OCI-LY3 (cell line): ENCODE data around the gene YIPF4.
"Not testable (repeated sequence)": the region's sequence is repeated elsewhere in the genome, so short reads cannot be mapped to it uniquely, and the experiment has no call there.

Experiments
- H2AFZ ChIP-seq: fragments of 200-600, 300-600 bp; shearing (Covaris generic); 2 replicates; pipeline ENCODE4 v1.6.0; 2014; ENCODE audit warnings: antibody characterized with exemption, low read depth, low read length
- H3K27ac ChIP-seq: fragments of 200-600, 300-600 bp; sonication (generic); 2 replicates; pipeline ENCODE4 v1.5.1; 2014; ENCODE audit warnings: mild to moderate bottlenecking, low read length, moderate library complexity, mixed read lengths
- H3K27me3 ChIP-seq: fragments of 200-600, 300-600 bp; sonication (generic); 2 replicates; pipeline ENCODE4 v1.6.1; 2014; ENCODE audit warnings: low read depth, low read length, mixed read lengths
- H3K36me3 ChIP-seq: fragments of 200-600, 300-600 bp; sonication (generic); replicated peaks from 2 replicates; pipeline ENCODE3; 2014; ENCODE audit warnings: low read depth, low read length, mixed read lengths
- H3K4me1 ChIP-seq: fragments of 300-600, 200-600 bp; sonication (generic); 2 replicates; pipeline ENCODE4 v1.6.1; 2014; ENCODE audit warnings: low read length, mixed read lengths
- H3K4me2 ChIP-seq: fragments of 200-600, 300-600 bp; sonication (generic); 2 replicates; pipeline ENCODE4 v1.6.1; 2014; ENCODE audit warnings: low read length, mixed read lengths
- H3K4me3 ChIP-seq: fragments of 300-600, 200-600 bp; sonication (generic); 2 replicates; pipeline ENCODE4 v1.5.1; 2014; ENCODE audit warnings: antibody characterized with exemption, mild to moderate bottlenecking, low read length, moderate library complexity
- H3K79me2 ChIP-seq: fragments of 300-600, 200-600 bp; shearing (Covaris generic); 2 replicates; pipeline ENCODE4 v1.6.1; 2014; ENCODE audit warnings: mild to moderate bottlenecking, low read length, mixed read lengths
- H3K9ac ChIP-seq: fragments of 300-600, 200-600 bp; shearing (Covaris generic); 2 replicates; pipeline ENCODE4 v1.6.0; 2014; ENCODE audit warnings: mild to moderate bottlenecking, low read length, moderate library complexity
- H3K9me3 ChIP-seq: fragments of 200-600, 300-600 bp; shearing (Covaris generic); 2 replicates; pipeline ENCODE4 v1.6.1; 2014; ENCODE audit warnings: low read length, mixed read lengths; ENCODE audit not compliant: insufficient read depth
- H4K20me1 ChIP-seq: fragments of 200-600, 300-600 bp; sonication (generic); 2 replicates; pipeline ENCODE4 v1.6.1; 2016; ENCODE audit warnings: low read length, mixed read lengths; ENCODE audit not compliant: insufficient read depth
- CTCF ChIP-seq: fragments of 200-600, 300-600 bp; sonication (generic); IDR thresholded peaks from 2 replicates; pipeline ENCODE4 v1.5.1; 2014; ENCODE audit warnings: antibody characterized with exemption, low read length, low read depth
- EZH2phosphoT487 ChIP-seq: fragments of 200-600 bp; shearing (Covaris generic); IDR thresholded peaks from 2 replicates; pipeline ENCODE4 v1.6.1; 2018; ENCODE audit warnings: antibody characterized with exemption, mixed run types, low read depth

The YIPF4 gene

GRCh38 chr2:32271063-32271462 is 6.6 kb upstream of the YIPF4 start:
- no peak for TF ChIP-seq EZH2phosphoT487
- TF ChIP-seq CTCF, result no peak

GRCh38 chr2:32272279-32272678 is 5.4 kb upstream of the YIPF4 start:
- Histone ChIP-seq H3K36me3 (no peaks in the 10 kb centered on the region), H3K9me3 (no peaks in the 10 kb centered on the region), H3K4me1 (peaks cover 4% of the 10 kb centered on the region), H3K27ac (no peak overlapping the region), H3K9ac (no peak overlapping the region), H3K4me3 (no peak overlapping the region), H3K79me2 (no peaks in the 10 kb centered on the region), H3K4me2 (no peak overlapping the region), H4K20me1 (no peaks in the 10 kb centered on the region), H2AFZ (no peak overlapping the region), H3K27me3 (no peaks in the 10 kb centered on the region)
- TF ChIP-seq CTCF (no peak), EZH2phosphoT487 (no peak)

More at GRCh38 chr2:32271063-32271462, 6.6 kb upstream of the YIPF4 start:
- H3K36me3 ChIP-seq, result no peaks in the 10 kb centered on the region
- H3K4me1 ChIP-seq, result no peaks in the 10 kb centered on the region
- no peaks in the 10 kb centered on the region for H3K79me2 ChIP-seq
- H3K9ac ChIP-seq, result no peak overlapping the region
- H2AFZ ChIP-seq, result no peak overlapping the region
- H3K27me3 ChIP-seq, result no peaks in the 10 kb centered on the region
- H3K27ac ChIP-seq, result no peak overlapping the region
- no peaks in the 10 kb centered on the region for H3K9me3 ChIP-seq
- no peak overlapping the region for H3K4me3 ChIP-seq
- no peaks in the 10 kb centered on the region for H4K20me1 ChIP-seq
- H3K4me2 ChIP-seq, result no peak overlapping the region

GRCh38 chr2:32274289-32274688 is 3.4 kb upstream of the YIPF4 start:
- no peaks in the 10 kb centered on the region for H3K27me3 ChIP-seq
- H3K4me2 ChIP-seq, result no peak overlapping the region
- H3K4me1 ChIP-seq, result peaks cover 12% of the 10 kb centered on the region
- H2AFZ ChIP-seq, result no peak overlapping the region
- no peaks in the 10 kb centered on the region for H4K20me1 ChIP-seq
- no peak overlapping the region for H3K9ac ChIP-seq
- H3K79me2 ChIP-seq, result peaks cover 16% of the 10 kb centered on the region
- H3K4me3 ChIP-seq, result no peak overlapping the region
- no peak for TF ChIP-seq CTCF
- TF ChIP-seq EZH2phosphoT487, result no peak
- no peaks in the 10 kb centered on the region for H3K36me3 ChIP-seq
- H3K27ac ChIP-seq, result no peak overlapping the region
- H3K9me3 ChIP-seq, result no peaks in the 10 kb centered on the region

GRCh38 chr2:32275790-32276189 is 1.9 kb upstream of the YIPF4 start:
- H3K27ac ChIP-seq, H3K4me3 ChIP-seq, H3K36me3 ChIP-seq, H3K4me2 ChIP-seq, H3K9me3 ChIP-seq, H3K27me3 ChIP-seq, H2AFZ ChIP-seq, H4K20me1 ChIP-seq, H3K9ac ChIP-seq: not testable (repeated sequence)
- Histone ChIP-seq H3K79me2 (peaks cover 24% of the 10 kb centered on the region), H3K4me1 (peaks cover 12% of the 10 kb centered on the region)

GRCh38 chr2:32277363-32277673 is 386 bp upstream of the YIPF4 start:
- Histone ChIP-seq H3K9ac (peak overlapping the region; percentile 78), H3K4me3 (peak overlapping the region; percentile 94), H3K4me1 (peaks cover 12% of the 10 kb centered on the region), H3K27me3 (no peaks in the 10 kb centered on the region), H3K9me3 (no peaks in the 10 kb centered on the region), H3K27ac (peak overlapping the region; percentile 13; the same call in 1 of the 2 replicates), H2AFZ (peak overlapping the region; percentile 83), H3K4me2 (peak overlapping the region; percentile 72), H3K79me2 (peaks cover 28% of the 10 kb centered on the region), H3K36me3 (peaks cover 3% of the 10 kb centered on the region), H4K20me1 (no peaks in the 10 kb centered on the region)
- TF ChIP-seq EZH2phosphoT487 (no peak), CTCF (no peak)
